H1 (cell line): ENCODE results near the gene ATG7.
"Not testable (repeated sequence)": the region's sequence is repeated elsewhere in the genome, so short reads cannot be mapped to it uniquely, and the experiment has no call there.

ENCODE experiments used
- CTCF ChIP-seq, 3 experiments: IDR thresholded peaks; 1 replicate in 2 of 3; 2 replicates in 1 of 3; pipeline versions ENCODE4 v1.5.1 to v1.6.1; 2011; ENCODE audit warnings: low read length in 3 of 3, mild to moderate bottlenecking in 3 of 3, inconsistent platforms in 2 of 3, low read depth in 1 of 3, moderate library complexity in 1 of 3; ENCODE audit not compliant: insufficient read depth in 1 of 3; ENCODE audit errors: control extremely low read depth in 1 of 3
- GABPA ChIP-seq: IDR thresholded peaks from 2 replicates; pipeline ENCODE4 v1.6.1; 2011; ENCODE audit warnings: mild to moderate bottlenecking, low read length, moderate library complexity, borderline replicate concordance; ENCODE audit not compliant: insufficient read depth
- GTF2F1 ChIP-seq: IDR thresholded peaks from 2 replicates; pipeline ENCODE4 v1.6.1; 2012; ENCODE audit warnings: low read depth, low read length, improper control_type of control experiment, borderline replicate concordance
- MAX ChIP-seq: IDR thresholded peaks from 2 replicates; pipeline ENCODE4 v1.6.1; 2012; ENCODE audit warnings: inconsistent platforms
- POLR2A ChIP-seq, 2 experiments: IDR thresholded peaks; 1 replicate in 1 of 2; 2 replicates in 1 of 2; pipeline ENCODE4 v1.6.1; 2011; ENCODE audit warnings: low read depth in 2 of 2, low read length in 2 of 2, mild to moderate bottlenecking in 2 of 2; ENCODE audit errors: control extremely low read depth in 1 of 2
- POLR2AphosphoS5 ChIP-seq: IDR thresholded peaks from 2 replicates; pipeline ENCODE4 v1.6.1; 2011; ENCODE audit warnings: low read depth, low read length
- RAD21 ChIP-seq, 2 experiments: IDR thresholded peaks in 1 of 2; conservative IDR thresholded peaks in 1 of 2; 2 replicates each; pipeline ENCODE4 v1.6.1; 2011; ENCODE audit warnings: low read depth in 2 of 2, low read length in 2 of 2, improper control_type of control experiment in 1 of 2, inconsistent platforms in 1 of 2, mild to moderate bottlenecking in 1 of 2, moderate library complexity in 1 of 2
- SIX5 ChIP-seq: IDR thresholded peaks from 2 replicates; pipeline ENCODE4 v1.6.1; 2011; ENCODE audit warnings: mild to moderate bottlenecking, low read depth, low read length
- SP1 ChIP-seq: IDR thresholded peaks from 2 replicates; pipeline ENCODE4 v1.6.1; 2011; ENCODE audit warnings: low read depth, low read length
- SP2 ChIP-seq: IDR thresholded peaks from 2 replicates; pipeline ENCODE4 v1.6.1; 2012; ENCODE audit warnings: mild to moderate bottlenecking, low read length, inconsistent platforms
- SRF ChIP-seq: IDR thresholded peaks from 2 replicates; pipeline ENCODE4 v1.6.1; 2011; ENCODE audit warnings: mild to moderate bottlenecking, low read depth, low read length, moderate library complexity
- YY1 ChIP-seq: IDR thresholded peaks from 2 replicates; pipeline ENCODE4 v1.6.1; 2011; ENCODE audit warnings: low read depth, mild to moderate bottlenecking, low read length
- ZNF274 ChIP-seq: IDR thresholded peaks from 2 replicates; pipeline ENCODE4 v1.7.0; 2012; ENCODE audit warnings: low read length, borderline replicate concordance; ENCODE audit errors: extremely low read depth

GRCh38 chr3:11502413-11502812, 230.2 kb downstream of the ATG7 start:
- not testable (repeated sequence) for TF ChIP-seq POLR2AphosphoS5; CTCF (IDR thresholded peaks at IDR 0.05; ENCODE audit: control extremely low read depth in 1 of 3, insufficient read depth in 1 of 3, low read depth in 1 of 3, low read length in 3 of 3); GABPA; YY1; RAD21 (IDR thresholded peaks at IDR 0.05 in 1 of 2, conservative IDR thresholded peaks at IDR 0.05 in 1 of 2; ENCODE audit: low read depth in 2 of 2, low read length in 2 of 2); SP1; SRF; SIX5; GTF2F1; MAX; SP2; ZNF274; POLR2A (IDR thresholded peaks at IDR 0.05; ENCODE audit: control extremely low read depth in 1 of 2, low read depth in 2 of 2, low read length in 2 of 2)
